HepG2 (cell line): Measurements from ENCODE around the gene NRL. TPM values are rescaled to one million over a fixed set of nuclear protein-coding genes. Genes with fewer than 3 reads are reported as not detected.

Experiments
- ARNT2 ChIP-seq: sonication (generic); formaldehyde crosslinking; IDR thresholded peaks from 2 replicates; pipeline ENCODE4 v1.8.0; 2022; ENCODE audit warnings: mild to moderate bottlenecking, low read depth, missing genetic modification reagents, moderate library complexity
- FOXA3 ChIP-seq: IDR thresholded peaks from 2 replicates; pipeline ENCODE4 v1.6.1; 2016; ENCODE audit warnings: missing genetic modification reagents, missing compliant biosample characterization
- GRHL1 ChIP-seq: sonication (generic); formaldehyde crosslinking; conservative IDR thresholded peaks from 2 replicates; pipeline ENCODE4 v1.8.0; 2022; ENCODE audit warnings: missing genetic modification reagents
- HMGXB4 ChIP-seq, 2 experiments: sonication (generic) in 1 of 2; formaldehyde crosslinking in 1 of 2; IDR thresholded peaks; 2 replicates each; pipeline versions ENCODE4 v1.4.0 to v1.6.1; 2018 to 2020; ENCODE audit warnings: missing genetic modification reagents in 2 of 2, borderline replicate concordance in 1 of 2, low read depth in 1 of 2, mild to moderate bottlenecking in 1 of 2, missing biosample characterization in 1 of 2
- MAFG ChIP-seq: sonication (generic); formaldehyde crosslinking; IDR thresholded peaks from 2 replicates; pipeline ENCODE4 v1.5.1; 2020; ENCODE audit warnings: mild to moderate bottlenecking, missing genetic modification reagents
- MTF2 ChIP-seq: sonication (generic); formaldehyde crosslinking; IDR thresholded peaks from 2 replicates; pipeline ENCODE4 v1.5.0; 2020; ENCODE audit warnings: missing genetic modification reagents, borderline replicate concordance
- POGK ChIP-seq: sonication (generic); formaldehyde crosslinking; conservative IDR thresholded peaks from 2 replicates; pipeline ENCODE4 v1.8.0; 2022; ENCODE audit warnings: mild to moderate bottlenecking, moderate library complexity, missing genetic modification reagents
- PPARG ChIP-seq: conservative IDR thresholded peaks from 2 replicates; pipeline ENCODE4 v1.6.1; 2016; ENCODE audit warnings: missing biosample characterization, missing genetic modification reagents
- RXRB ChIP-seq: IDR thresholded peaks from 2 replicates; pipeline ENCODE4 v1.6.1; 2016; ENCODE audit warnings: borderline replicate concordance, missing genetic modification reagents, missing compliant biosample characterization
- SCMH1 ChIP-seq: sonication (generic); formaldehyde crosslinking; IDR thresholded peaks from 2 replicates; pipeline ENCODE4 v1.9.0; 2021; ENCODE audit warnings: missing genetic modification reagents, mild to moderate bottlenecking, borderline replicate concordance
- SRSF4 ChIP-seq: fragments of 200-400 bp; formaldehyde crosslinking; IDR thresholded peaks from one replicate; pipeline ENCODE4 v1.6.1; 2018; ENCODE audit warnings: mild to moderate bottlenecking, low read depth, low read length, moderate library complexity; ENCODE audit not compliant: poor library complexity, severe bottlenecking
- TFDP1 ChIP-seq: IDR thresholded peaks from 2 replicates; pipeline ENCODE4 v1.6.1; 2016; ENCODE audit warnings: missing compliant biosample characterization, missing genetic modification reagents, borderline replicate concordance
- THAP9 ChIP-seq: sonication (generic); formaldehyde crosslinking; IDR thresholded peaks from 2 replicates; pipeline ENCODE4; 2020; ENCODE audit warnings: missing genetic modification reagents, mild to moderate bottlenecking, borderline replicate concordance
- U2AF1 ChIP-seq: fragments of 200-400 bp; formaldehyde crosslinking; optimal IDR thresholded peaks from 2 replicates; pipeline ENCODE3; 2017; ENCODE audit warnings: mild to moderate bottlenecking, low read depth, low read length
- ZNF24 ChIP-seq: fragments of 450-650 bp; IDR thresholded peaks from 2 replicates; pipeline ENCODE4 v1.6.1; 2017; ENCODE audit warnings: antibody characterized with exemption, mild to moderate bottlenecking
- ZNF616 ChIP-seq: sonication (generic); formaldehyde crosslinking; IDR thresholded peaks from 2 replicates; pipeline ENCODE4 v1.5.0; 2020; ENCODE audit warnings: low read depth, mild to moderate bottlenecking, missing genetic modification reagents
- ZNF879 ChIP-seq: sonication (generic); formaldehyde crosslinking; IDR thresholded peaks from 2 replicates; pipeline ENCODE4 v1.8.1; 2023; ENCODE audit warnings: missing genetic modification reagents
- ZSCAN31 ChIP-seq: sonication (generic); formaldehyde crosslinking; IDR thresholded peaks from 2 replicates; pipeline ENCODE4 v1.5.0; 2020; ENCODE audit warnings: low read depth, mild to moderate bottlenecking, missing genetic modification reagents
- polyA plus RNA-seq, 8 experiments: library from polyadenylated mRNA; depleted of rRNA in 3 of 8; stranded (reverse) in 7 of 8; unstranded in 1 of 8; fragments of >200 nt; fragmentation: Illumina TruSeq in 4 of 8; extraction: Trizol in 4 of 8; gene quantifications; 2 replicates each; pipeline versions ENCODE4 v1.2.1 to v1.2.3, GENCODE V29; 2011 to 2016; ENCODE audit warnings: low read depth in 4 of 8, missing spikeins in 1 of 8, mixed read lengths in 1 of 8; ENCODE audit not compliant: insufficient read depth in 1 of 8
- total RNA-seq, 5 experiments: library from RNA; depleted of rRNA; stranded (reverse); fragments of >200 nt; fragmentation: Illumina TruSeq; extraction: Trizol; gene quantifications; 2 replicates each; pipeline ENCODE4 v1.2.3, GENCODE V29; 2016; ENCODE audit warnings: low read depth in 1 of 5

NRL gene
- total and polyA plus RNA-seq, 2 of the 13 experiments (the other 11 are each of a cell fraction or from before 2014, with no cell fraction given): 2.5 to 4.7 TPM

- TF ChIP-seq POGK (CRISPR knock-in tag) (0 out of 2 replicates have a peak, but pooled peaks have one; percentile 39), GRHL1 (CRISPR knock-in tag) (no peak), ZNF24 (0 out of 2 replicates have a peak, but pooled peaks have one; percentile 44), SRSF4 (no peak), ZSCAN31 (CRISPR knock-in tag) (no peak), PPARG (CRISPR knock-in tag) (peak; percentile 44), ZNF879 (CRISPR knock-in tag) (peak; percentile 24; the same call in 1 of the 2 replicates), FOXA3 (CRISPR knock-in tag) (peak; percentile 30; the same call in 1 of the 2 replicates), SCMH1 (CRISPR knock-in tag) (no peak), U2AF1 (no peak), MTF2 (CRISPR knock-in tag) (peak; percentile 32; the same call in 1 of the 2 replicates), RXRB (CRISPR knock-in tag) (0 out of 2 replicates have a peak, but pooled peaks have one; percentile 9), HMGXB4 (CRISPR knock-in tag; IDR thresholded peaks at IDR 0.05; ENCODE audit: borderline replicate concordance in 1 of 2, low read depth in 1 of 2) (0 out of 4 replicates have a peak, but pooled peaks of 1 of the 2 experiments have one; percentile 9), TFDP1 (CRISPR knock-in tag) (no peak), ARNT2 (CRISPR knock-in tag) (0 out of 2 replicates have a peak, but pooled peaks have one; percentile 41), MAFG (CRISPR knock-in tag) (no peak), THAP9 (CRISPR knock-in tag) (no peak), ZNF616 (no peak)
Measured at GRCh38 chr14:24110523-24110922, 4.2 kb downstream of the NRL start (continued).
